GM18505 (cell line): ENCODE results near the gene HSF4.

Source experiments
- ATAC-seq: cut with Tn5 transposase; IDR thresholded peaks from one replicate; pipeline ENCODE4 v1.9.1; 2021; ENCODE audit not compliant: unreplicated experiment
- POLR2A ChIP-seq: IDR thresholded peaks from 4 replicates; pipeline ENCODE4 v1.6.1; 2011; ENCODE audit warnings: borderline replicate concordance; ENCODE audit not compliant: insufficient read depth, insufficient read length; ENCODE audit errors: extremely low read depth

HSF4 gene

GRCh38 chr16:67199011-67199807, 34.7 kb downstream of the HSF4 start, which contains the start of gene ELMO3:
Gene ELMO3, plus strand, starts transcription at chr16:67199131. Its CDS starts 196 bp downstream, at chr16:67199327.
- TF ChIP-seq POLR2A = no peak

GRCh38 chr16:67199808-67200198, 35.3 kb downstream of the HSF4 start:
- ATAC-seq = no peak
- TF ChIP-seq POLR2A = no peak

More at GRCh38 chr16:67199011-67199807, 34.7 kb downstream of the HSF4 start, which contains the start of gene ELMO3:
- no peak for ATAC-seq

GRCh38 chr16:67200491-67200890, 35.9 kb downstream of the HSF4 start:
- no peak for TF ChIP-seq POLR2A
- ATAC-seq = no peak

GRCh38 chr16:67201411-67202345, 37.1 kb downstream of the HSF4 start:
- ATAC-seq = no peak

GRCh38 chr16:67202426-67202825, 37.9 kb downstream of the HSF4 start:
- no peak for TF ChIP-seq POLR2A
- no peak for ATAC-seq

More at GRCh38 chr16:67201411-67202345, 37.1 kb downstream of the HSF4 start:
- no peak for TF ChIP-seq POLR2A

GRCh38 chr16:67202956-67203493, 38.5 kb downstream of the HSF4 start:
- ATAC-seq = no peak
- no peak for TF ChIP-seq POLR2A

GRCh38 chr16:67204076-67204475, 39.5 kb downstream of the HSF4 start:
- no peak for TF ChIP-seq POLR2A
- no peak for ATAC-seq

GRCh38 chr16:67206129-67206837, 41.7 kb downstream of the HSF4 start:
- no peak for ATAC-seq
- TF ChIP-seq POLR2A = no peak

- no peak for ATAC-seq
- TF ChIP-seq POLR2A = no peak
Observed at GRCh38 chr16:67206838-67207248, 42.3 kb downstream of the HSF4 start.

GRCh38 chr16:67207249-67208091, 42.9 kb downstream of the HSF4 start:
- no peak for ATAC-seq
- no peak for TF ChIP-seq POLR2A

GRCh38 chr16:67208154-67208896, 43.8 kb downstream of the HSF4 start:
- ATAC-seq = no peak
- no peak for TF ChIP-seq POLR2A
